Middle frontal gyrus (tissue), 1 donor: Measurements from ENCODE around the gene NAALADL1.

Experiments used
- DNase-seq: peaks from one replicate; pipeline ENCODE4 v3.0.0-alpha.2; 2015; ENCODE audit warnings: low spot score; ENCODE audit errors: extremely low spot score

Gene NAALADL1

GRCh38 chr11:65058419-65059054 is at the start of gene NAALADL1:
Gene NAALADL1 (minus strand): TSS chr11:65058553. CDS start chr11:65058521, 32 bp downstream.
- DNase-seq, result no peak

GRCh38 chr11:65107751-65108468 is 49.6 kb upstream of the NAALADL1 start:
- DNase-seq, result no peak

GRCh38 chr11:65107078-65107477 is 48.7 kb upstream of the NAALADL1 start:
- no peak for DNase-seq

GRCh38 chr11:65104628-65105027 is 46.3 kb upstream of the NAALADL1 start:
- no peak for DNase-seq

GRCh38 chr11:65103476-65103875 is 45.1 kb upstream of the NAALADL1 start:
- no peak for DNase-seq

- DNase-seq, result no peak
Observed at GRCh38 chr11:65102142-65103095, 44.1 kb upstream of the NAALADL1 start.

GRCh38 chr11:65100674-65101350 is 42.5 kb upstream of the NAALADL1 start:
- DNase-seq, result no peak

- no peak for DNase-seq
Observed at GRCh38 chr11:65096926-65097325, 38.6 kb upstream of the NAALADL1 start.

GRCh38 chr11:65095974-65096806 is 37.8 kb upstream of the NAALADL1 start, which contains the start of gene VPS51:
Gene VPS51 (plus strand): TSS chr11:65096214. CDS start chr11:65096251, 37 bp downstream.
- DNase-seq, result peak; percentile 78

GRCh38 chr11:65095427-65095826 is 37.1 kb upstream of the NAALADL1 start:
- DNase-seq, result no peak

GRCh38 chr11:65090628-65091027 is 32.3 kb upstream of the NAALADL1 start:
- peak; percentile 31 for DNase-seq

GRCh38 chr11:65089621-65090020 is 31.3 kb upstream of the NAALADL1 start:
- no peak for DNase-seq

- no peak for DNase-seq
Observed at GRCh38 chr11:65087827-65088226, 29.5 kb upstream of the NAALADL1 start.

- no peak for DNase-seq
Observed at GRCh38 chr11:65087216-65087615, 28.9 kb upstream of the NAALADL1 start.

- DNase-seq, result no peak
Observed at GRCh38 chr11:65086809-65087208, 28.5 kb upstream of the NAALADL1 start.

- DNase-seq, result no peak
Observed at GRCh38 chr11:65085446-65085845, 27.1 kb upstream of the NAALADL1 start.

- DNase-seq, result no peak
Observed at GRCh38 chr11:65084598-65085375, 26.4 kb upstream of the NAALADL1 start.

GRCh38 chr11:65083834-65084597 is 25.7 kb upstream of the NAALADL1 start, which contains the start of the genes CDCA5 and ZFPL1:
Gene CDCA5 (minus strand): TSS chr11:65084040. CDS start chr11:65083978, 62 bp downstream.
Gene ZFPL1 (plus strand): TSS chr11:65084222. CDS start chr11:65084699, 477 bp downstream.
- peak; percentile 93 for DNase-seq
